NCI-H446 (cell line): ENCODE measurements around the gene STXBP1.

Experiments
- DNase-seq, 2 experiments: peaks; one replicate each; lab custom pipeline; 2025; lab: John Stamatoyannopoulos, UW

Gene STXBP1

DNA sequence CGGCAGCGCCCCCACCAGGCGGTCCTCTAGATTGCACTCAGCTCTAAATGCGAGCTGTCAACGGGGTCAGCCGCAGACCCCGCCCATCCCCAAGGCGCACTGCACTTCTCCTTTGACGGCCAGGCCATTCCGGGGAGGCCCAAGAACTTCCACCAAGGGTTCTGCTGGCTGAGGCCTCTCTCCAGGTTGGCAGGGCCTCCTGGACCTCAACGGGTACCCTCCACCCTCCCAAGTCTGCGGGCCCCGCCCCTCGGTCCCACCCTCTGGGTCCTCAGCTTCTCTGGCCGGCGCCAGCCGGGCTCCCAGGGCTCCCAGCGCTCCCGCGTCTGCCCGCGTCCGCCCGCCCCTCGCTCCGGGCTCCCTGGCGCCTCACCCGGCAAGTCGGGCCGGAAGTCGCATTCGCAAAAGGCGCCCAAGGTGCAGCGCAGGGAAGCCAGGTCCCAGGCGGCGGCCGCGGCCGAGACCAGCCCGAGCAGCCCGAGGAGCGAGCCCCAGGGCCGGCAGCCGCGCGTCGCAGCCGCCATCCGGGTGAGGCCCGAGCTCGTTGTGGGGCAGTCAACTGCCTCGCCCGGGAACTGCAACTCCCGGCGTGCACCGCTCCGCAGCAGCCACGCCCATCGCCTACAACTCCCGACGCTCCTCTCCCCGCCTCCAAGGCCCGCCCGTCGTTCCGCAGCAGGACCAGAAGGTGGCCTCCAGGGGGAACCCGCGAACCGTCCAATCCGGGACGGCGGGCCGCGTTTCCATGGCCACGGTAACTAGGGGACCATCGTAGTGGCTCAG lies 122.9 kb downstream of the STXBP1 start, which contains the start of gene TOR2A:
Gene TOR2A, minus strand, starts transcription at position 548 of the 783 bp plus-strand sequence. Its CDS starts 24 bp downstream, at position 524.
- DNase-seq = peak; percentile 84 to 93

DNA sequence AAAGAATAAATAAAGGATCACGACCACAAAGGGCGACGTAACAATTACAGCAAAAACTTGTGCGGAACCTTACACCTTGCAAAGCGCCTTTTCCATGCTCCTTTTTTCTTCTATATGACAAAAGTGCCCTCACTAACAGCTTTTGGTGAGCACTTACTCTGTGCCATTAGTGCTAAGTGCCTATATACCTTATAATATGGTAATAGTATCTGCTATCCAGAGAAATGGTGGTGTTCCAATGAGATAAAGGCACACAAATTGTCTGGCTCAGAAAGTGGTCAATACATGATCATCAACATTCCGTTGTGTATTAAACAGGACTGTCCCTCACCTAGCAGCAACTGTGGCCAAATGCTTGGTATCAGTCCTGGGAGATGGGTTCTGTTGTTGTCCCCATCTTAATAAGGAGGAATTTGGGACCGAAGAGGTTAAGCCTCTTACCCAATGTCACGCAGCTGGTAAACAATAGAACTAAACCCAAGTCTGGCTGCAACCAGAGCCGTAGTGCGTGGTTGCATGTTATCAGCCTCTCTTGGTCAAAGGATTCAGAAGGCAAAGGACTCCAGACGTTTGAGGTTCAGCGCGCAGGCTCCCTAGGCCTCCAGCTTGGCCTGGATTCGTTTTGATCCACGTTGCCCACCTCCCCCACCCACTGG lies 123.6 kb downstream of the STXBP1 start:
- no peak for DNase-seq

DNA sequence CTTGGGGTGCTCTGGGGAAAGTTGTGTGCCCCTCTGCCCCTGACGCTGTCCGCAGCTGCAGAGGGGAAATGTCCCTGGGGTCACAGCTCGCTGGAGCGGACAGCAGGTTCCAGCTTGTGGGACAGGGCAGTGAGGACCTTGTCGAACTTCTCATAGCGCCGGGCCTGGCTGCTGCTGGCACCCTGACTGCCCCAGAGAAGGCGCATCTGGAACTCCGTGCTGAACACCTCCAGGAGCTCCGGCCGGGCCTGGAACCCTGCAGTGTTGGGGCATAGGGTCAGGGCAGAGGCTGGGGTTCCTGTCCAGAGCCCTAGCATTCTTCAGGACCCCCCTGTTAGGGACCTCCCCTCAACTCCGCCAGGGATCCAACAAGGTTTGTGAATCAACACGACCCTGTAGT lies 126.6 kb downstream of the STXBP1 start:
- DNase-seq = no peak

DNA sequence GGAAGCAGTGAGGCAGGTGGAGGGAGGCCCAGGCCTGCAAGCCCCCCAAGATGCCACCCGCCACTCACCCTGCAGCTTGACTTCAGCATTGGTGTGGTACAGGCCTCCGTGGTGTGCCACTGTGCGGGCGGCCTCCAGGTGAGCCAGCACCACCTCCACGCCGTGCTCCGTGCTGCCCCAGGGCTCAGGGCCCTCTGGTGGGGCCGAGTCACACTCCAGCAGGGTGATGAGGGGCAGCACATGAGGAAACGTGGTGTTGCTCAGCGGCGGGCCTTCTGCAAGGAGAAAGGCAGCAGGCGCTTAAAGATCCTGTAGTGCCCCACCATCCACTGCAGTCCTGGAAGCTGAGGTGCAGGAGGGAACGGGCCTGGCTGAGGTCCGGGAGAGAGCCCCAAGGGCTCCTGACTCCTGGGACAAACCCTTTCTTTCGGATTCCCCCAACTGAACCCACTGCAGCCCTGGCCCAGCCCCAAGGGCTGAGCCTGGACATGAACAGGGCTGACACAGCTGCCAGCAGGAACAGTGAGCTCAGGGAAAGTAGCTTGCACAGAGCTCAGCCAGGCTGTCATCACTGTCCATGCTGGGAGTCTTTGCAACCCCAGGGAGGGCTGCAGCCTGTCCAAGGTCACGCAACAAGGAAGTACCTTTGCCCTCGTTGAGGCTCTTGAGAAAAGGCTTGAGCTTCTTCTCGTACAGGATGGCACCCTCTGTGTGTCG lies 127.7 kb downstream of the STXBP1 start:
- DNase-seq = no peak

DNA sequence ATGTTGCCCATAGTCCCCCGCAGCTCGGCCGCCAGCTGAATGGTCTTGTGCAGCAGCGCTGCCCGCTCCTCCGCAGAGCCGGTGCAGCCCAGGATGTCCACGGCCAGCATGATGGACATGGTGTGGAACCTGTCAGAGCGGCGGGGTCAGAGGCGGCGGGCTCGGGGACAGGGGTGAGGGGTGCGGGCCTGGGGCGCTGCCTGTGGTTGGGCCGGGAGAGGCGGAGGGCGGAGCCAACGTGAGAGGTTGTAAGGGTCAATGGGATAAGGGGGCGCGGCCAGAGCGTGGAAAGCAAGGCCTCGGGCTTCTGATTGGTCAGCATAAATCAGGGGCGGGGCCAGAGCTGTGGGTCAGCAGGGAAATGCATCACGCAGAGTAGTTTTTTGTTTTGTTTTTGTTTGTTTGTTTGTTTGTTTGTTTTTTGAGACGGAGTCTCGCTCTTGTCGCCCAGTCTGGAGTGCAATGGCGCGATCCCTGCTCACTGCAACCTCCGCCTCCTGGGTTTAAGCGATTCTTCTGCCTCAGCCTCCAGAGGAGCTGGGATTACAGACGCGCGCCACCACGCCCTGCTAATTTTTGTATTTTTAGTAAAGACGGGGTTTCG lies 129.9 kb downstream of the STXBP1 start:
- no peak for DNase-seq
